Measurements from ENCODE around the gene CFAP57. TPM values are rescaled to one million over a fixed set of nuclear protein-coding genes. Genes with fewer than 3 reads are reported as not detected.

CFAP57 gene
- total RNA-seq, 4 donors from 2014 or later: 0.10 to 0.81 (median 0.11) TPM; not detected in 1

- no peak overlapping the region for H3K4me3 ChIP-seq
- no peaks in the 10 kb centered on the region for H3K9me3 ChIP-seq
- no peak overlapping the region for H3K27ac ChIP-seq
- TF ChIP-seq EP300 (IDR thresholded peaks at IDR 0.05): no peak
- no peak for TF ChIP-seq POLR2AphosphoS5 (IDR thresholded peaks at IDR 0.05)
- no peak for TF ChIP-seq CTCF (IDR thresholded peaks at IDR 0.05)
- no peak for TF ChIP-seq POLR2A (IDR thresholded peaks at IDR 0.05)
- H3K36me3 ChIP-seq: no peaks in the 10 kb centered on the region
- 92% methylated on average over 7 of the region's 7 CpGs for WGBS
- H3K4me1 ChIP-seq: peaks cover 3% of the 10 kb centered on the region
- peak; percentile 50 to 53 for DNase-seq (ENCODE audit: low spot score in 2 of 2)
- H3K27me3 ChIP-seq: no peaks in the 10 kb centered on the region
Observed at GRCh38 chr1:43277116-43277876, 105.2 kb downstream of the CFAP57 start.

GRCh38 chr1:43279161-43279560, 107.0 kb downstream of the CFAP57 start:
- WGBS: 92% methylated on average over 5 of the region's 5 CpGs
- Histone ChIP-seq H3K36me3 (no peaks in the 10 kb centered on the region), H3K4me1 (peaks cover 3% of the 10 kb centered on the region), H3K27ac (no peak overlapping the region), H3K27me3 (no peaks in the 10 kb centered on the region), H3K4me3 (no peak overlapping the region), H3K9me3 (no peaks in the 10 kb centered on the region)
- no peak for DNase-seq (ENCODE audit: low spot score in 2 of 2)
- TF ChIP-seq POLR2A (IDR thresholded peaks at IDR 0.05) (no peak), CTCF (IDR thresholded peaks at IDR 0.05) (no peak)

GRCh38 chr1:43279666-43280065, 107.5 kb downstream of the CFAP57 start:
- 92% methylated on average over 6 of the region's 6 CpGs for WGBS
- H3K4me1 ChIP-seq: peaks cover under 1% of the 10 kb centered on the region
- H3K27me3 ChIP-seq: no peaks in the 10 kb centered on the region
- no peaks in the 10 kb centered on the region for H3K9me3 ChIP-seq
- no peak overlapping the region for H3K27ac ChIP-seq
- TF ChIP-seq EP300 (IDR thresholded peaks at IDR 0.05): no peak
- H3K36me3 ChIP-seq: no peaks in the 10 kb centered on the region
- H3K4me3 ChIP-seq: no peak overlapping the region
- no peak for DNase-seq (ENCODE audit: low spot score in 2 of 2)

GRCh38 chr1:43280692-43281091, 108.6 kb downstream of the CFAP57 start:
- no peak for DNase-seq (ENCODE audit: low spot score in 2 of 2)
- Histone ChIP-seq H3K9me3 (no peaks in the 10 kb centered on the region), H3K4me1 (peaks cover 3% of the 10 kb centered on the region), H3K4me3 (no peak overlapping the region), H3K27me3 (no peaks in the 10 kb centered on the region), H3K36me3 (no peaks in the 10 kb centered on the region), H3K27ac (no peak overlapping the region)
- TF ChIP-seq POLR2A (IDR thresholded peaks at IDR 0.05) (no peak), CTCF (IDR thresholded peaks at IDR 0.05) (no peak), POLR2AphosphoS5 (IDR thresholded peaks at IDR 0.05) (no peak), EP300 (IDR thresholded peaks at IDR 0.05) (no peak)
- 55% methylated on average over 2 of the region's 2 CpGs for WGBS

GRCh38 chr1:43282220-43283195, 110.4 kb downstream of the CFAP57 start:
- no peaks in the 10 kb centered on the region for H3K9me3 ChIP-seq
- H3K4me3 ChIP-seq: no peak overlapping the region
- DNase-seq (ENCODE audit: low spot score in 2 of 2): peak in 1 of 2 donors; percentile 44
- peaks cover 4% of the 10 kb centered on the region for H3K4me1 ChIP-seq
- H3K36me3 ChIP-seq: no peaks in the 10 kb centered on the region
- WGBS: 91% methylated on average over 10 of the region's 15 CpGs
- no peak for TF ChIP-seq CTCF (IDR thresholded peaks at IDR 0.05)
- TF ChIP-seq POLR2A (IDR thresholded peaks at IDR 0.05): no peak
- no peak for TF ChIP-seq POLR2AphosphoS5 (IDR thresholded peaks at IDR 0.05)
- TF ChIP-seq EP300 (IDR thresholded peaks at IDR 0.05): no peak
- H3K27ac ChIP-seq: no peak overlapping the region
- H3K27me3 ChIP-seq: no peaks in the 10 kb centered on the region

Measured in suprapubic skin (tissue), 4 donors.